NT2/D1 (cell line): ENCODE data around the gene RNF157.

Experiments used
- YY1 ChIP-seq: IDR thresholded peaks from 2 replicates; pipeline ENCODE4 v1.6.1; 2011; ENCODE audit not compliant: insufficient read length, insufficient read depth
- ZNF274 ChIP-seq: IDR thresholded peaks from 2 replicates; pipeline ENCODE4 v1.6.1; 2011; ENCODE audit warnings: mild to moderate bottlenecking, low read depth, low read length

- no peak for TF ChIP-seq ZNF274
- TF ChIP-seq YY1, result no peak
Observed at GRCh38 chr17:76142585-76143041, 97.7 kb downstream of the RNF157 start.
